ENCODE results near the gene ZNF722. TPM values are rescaled to one million over a fixed set of nuclear protein-coding genes. Genes with fewer than 3 reads are reported as not detected.

Gene ZNF722
- total RNA-seq, 3 donors from 2014 or later, result not detected

GRCh38 chr7:64045301-64046040 lies 46.8 kb downstream of the ZNF722 start, which contains the start of gene ZNF727:
TSS of gene ZNF727 (plus strand) at chr7:64045434. CDS start at chr7:64045622, 188 bp downstream.
- intact Hi-C loops (cut with DNase I; ENCODE audit: low total_unique reads), result no loop called here
- Histone ChIP-seq H3K27ac (peak within 1 kb of the TSS; percentile 79 to 86), H3K9me3 (peaks cover 8 to 17% of the 10 kb centered on the region in 2 donors), H3K36me3 (no peaks in the 10 kb centered on the region), H3K4me3 (peak within 1 kb of the TSS; percentile 52 to 67 (median 61)), H3K4me1 (peaks cover 0 to 6% of the 10 kb centered on the region in 2 donors), H3K27me3 (no peaks in the 10 kb centered on the region)
- peak in 1 of 3 donors; percentile 45 for TF ChIP-seq POLR2AphosphoS5 (IDR thresholded peaks at IDR 0.05)
- TF ChIP-seq, protein P1, sequence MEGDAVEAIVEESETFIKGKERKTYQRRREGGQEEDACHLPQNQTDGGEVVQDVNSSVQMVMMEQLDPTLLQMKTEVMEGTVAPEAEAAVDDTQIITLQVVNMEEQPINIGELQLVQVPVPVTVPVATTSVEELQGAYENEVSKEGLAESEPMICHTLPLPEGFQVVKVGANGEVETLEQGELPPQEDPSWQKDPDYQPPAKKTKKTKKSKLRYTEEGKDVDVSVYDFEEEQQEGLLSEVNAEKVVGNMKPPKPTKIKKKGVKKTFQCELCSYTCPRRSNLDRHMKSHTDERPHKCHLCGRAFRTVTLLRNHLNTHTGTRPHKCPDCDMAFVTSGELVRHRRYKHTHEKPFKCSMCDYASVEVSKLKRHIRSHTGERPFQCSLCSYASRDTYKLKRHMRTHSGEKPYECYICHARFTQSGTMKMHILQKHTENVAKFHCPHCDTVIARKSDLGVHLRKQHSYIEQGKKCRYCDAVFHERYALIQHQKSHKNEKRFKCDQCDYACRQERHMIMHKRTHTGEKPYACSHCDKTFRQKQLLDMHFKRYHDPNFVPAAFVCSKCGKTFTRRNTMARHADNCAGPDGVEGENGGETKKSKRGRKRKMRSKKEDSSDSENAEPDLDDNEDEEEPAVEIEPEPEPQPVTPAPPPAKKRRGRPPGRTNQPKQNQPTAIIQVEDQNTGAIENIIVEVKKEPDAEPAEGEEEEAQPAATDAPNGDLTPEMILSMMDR (IDR thresholded peaks at IDR 0.05), result no peak
- DNase-seq (ENCODE audit: low spot score in 2 of 2), result peak in 1 of 2 donors; percentile 81

GRCh38 chr7:64046041-64046389 lies 47.4 kb downstream of the ZNF722 start:
- peaks cover 6 to 22% of the 10 kb centered on the region in 2 donors for H3K9me3 ChIP-seq
- no peak for DNase-seq (ENCODE audit: low spot score in 2 of 2)
- TF ChIP-seq POLR2AphosphoS5 (IDR thresholded peaks at IDR 0.05), result no peak
- TF ChIP-seq POLR2A (IDR thresholded peaks at IDR 0.05), result no peak
- TF ChIP-seq, protein P1 (IDR thresholded peaks at IDR 0.05), result no peak
- H3K4me1 ChIP-seq, result peaks cover 0 to 6% of the 10 kb centered on the region in 2 donors
- no peaks in the 10 kb centered on the region for H3K36me3 ChIP-seq
- H3K4me3 ChIP-seq, result peak overlapping the region; percentile 52 to 67 (median 61)
- no peaks in the 10 kb centered on the region for H3K27me3 ChIP-seq
- intact Hi-C loops (cut with DNase I; ENCODE audit: low total_unique reads), result no loop called here
- peak overlapping the region; percentile 79 to 86 for H3K27ac ChIP-seq

Other genes with a start within 250 kb of the ZNF722 start
- gene ZNF727, start 46.6 kb downstream of the ZNF722 start, total RNA-seq, result 10 to 100 TPM in 1 of 3 donors, 1 to 10 TPM in 2; 2.9 to 19.0 (median 3.6) TPM
- not detected for gene ZNF735, start 208.4 kb downstream of the ZNF722 start, total RNA-seq
- not detected for gene ZNF679, start 229.6 kb downstream of the ZNF722 start, total RNA-seq

Data from breast epithelium (tissue), 4 donors.